ES-I3 (cell line): ENCODE data around the gene TRPM5.

ENCODE experiments used
- H3K36me3 ChIP-seq: 2 replicates; pipeline ENCODE4 v1.6.1; 2013; ENCODE audit warnings: mild to moderate bottlenecking, low read length, control low read depth, moderate library complexity; ENCODE audit not compliant: insufficient read depth
- H3K4me1 ChIP-seq: 2 replicates; pipeline ENCODE4 v1.6.1; 2013; ENCODE audit warnings: mild to moderate bottlenecking, control low read depth, low read length; ENCODE audit not compliant: insufficient read depth
- H3K9ac ChIP-seq: 2 replicates; pipeline ENCODE4 v1.6.1; 2013; ENCODE audit warnings: low read depth, mild to moderate bottlenecking, low read length, moderate library complexity
- H3K9me3 ChIP-seq: 2 replicates; pipeline ENCODE4 v1.6.1; 2013; ENCODE audit warnings: mild to moderate bottlenecking, low read length, moderate library complexity; ENCODE audit not compliant: control insufficient read depth, insufficient read depth

TRPM5 gene

GRCh38 chr11:2441171-2441570, 3.1 kb downstream of the TRPM5 start:
- H3K4me1 ChIP-seq: no peaks in the 10 kb centered on the region

GRCh38 chr11:2440646-2441045, 3.7 kb downstream of the TRPM5 start:
- Histone ChIP-seq H3K36me3 (no peaks in the 10 kb centered on the region), H3K4me1 (no peaks in the 10 kb centered on the region), H3K9me3 (no peaks in the 10 kb centered on the region), H3K9ac (no peak overlapping the region)

More at GRCh38 chr11:2441171-2441570, 3.1 kb downstream of the TRPM5 start:
- H3K9me3 ChIP-seq: no peaks in the 10 kb centered on the region
- H3K9ac ChIP-seq: no peak overlapping the region
- H3K36me3 ChIP-seq: no peaks in the 10 kb centered on the region

GRCh38 chr11:2439820-2440219, 4.5 kb downstream of the TRPM5 start:
- Histone ChIP-seq H3K9ac (no peak overlapping the region), H3K9me3 (no peaks in the 10 kb centered on the region), H3K36me3 (no peaks in the 10 kb centered on the region), H3K4me1 (no peaks in the 10 kb centered on the region)

- Histone ChIP-seq H3K9ac (no peak overlapping the region), H3K36me3 (no peaks in the 10 kb centered on the region), H3K4me1 (no peaks in the 10 kb centered on the region), H3K9me3 (no peaks in the 10 kb centered on the region)
These were observed 6.8 kb downstream of the TRPM5 start for GRCh38 chr11:2437516-2437915.

GRCh38 chr11:2436521-2437031, 7.7 kb downstream of the TRPM5 start:
- Histone ChIP-seq H3K36me3 (no peaks in the 10 kb centered on the region), H3K9ac (no peak overlapping the region), H3K4me1 (no peaks in the 10 kb centered on the region), H3K9me3 (no peaks in the 10 kb centered on the region)

- Histone ChIP-seq H3K36me3 (no peaks in the 10 kb centered on the region), H3K9me3 (no peaks in the 10 kb centered on the region), H3K4me1 (no peaks in the 10 kb centered on the region), H3K9ac (no peak overlapping the region)
These were observed 8.2 kb downstream of the TRPM5 start for GRCh38 chr11:2436013-2436520.

GRCh38 chr11:2435288-2436012, 8.9 kb downstream of the TRPM5 start:
- no peaks in the 10 kb centered on the region for H3K4me1 ChIP-seq
- no peak overlapping the region for H3K9ac ChIP-seq
- no peaks in the 10 kb centered on the region for H3K36me3 ChIP-seq
- no peaks in the 10 kb centered on the region for H3K9me3 ChIP-seq

- Histone ChIP-seq H3K36me3 (no peaks in the 10 kb centered on the region), H3K4me1 (no peaks in the 10 kb centered on the region), H3K9me3 (no peaks in the 10 kb centered on the region), H3K9ac (no peak overlapping the region)
These were observed 9.6 kb downstream of the TRPM5 start for GRCh38 chr11:2434506-2435255.

GRCh38 chr11:2434008-2434407, 10.3 kb downstream of the TRPM5 start:
- H3K4me1 ChIP-seq: no peaks in the 10 kb centered on the region
- H3K36me3 ChIP-seq: no peaks in the 10 kb centered on the region
- H3K9ac ChIP-seq: no peak overlapping the region

GRCh38 chr11:2433106-2433925, 11.0 kb downstream of the TRPM5 start:
- no peaks in the 10 kb centered on the region for H3K9me3 ChIP-seq
- H3K4me1 ChIP-seq: no peaks in the 10 kb centered on the region
- H3K36me3 ChIP-seq: no peaks in the 10 kb centered on the region
- H3K9ac ChIP-seq: no peak overlapping the region

More at GRCh38 chr11:2434008-2434407, 10.3 kb downstream of the TRPM5 start:
- no peaks in the 10 kb centered on the region for H3K9me3 ChIP-seq

GRCh38 chr11:2432628-2433071, 11.7 kb downstream of the TRPM5 start:
- H3K9me3 ChIP-seq: no peaks in the 10 kb centered on the region
- H3K4me1 ChIP-seq: no peaks in the 10 kb centered on the region
- no peaks in the 10 kb centered on the region for H3K36me3 ChIP-seq
- H3K9ac ChIP-seq: no peak overlapping the region

- no peaks in the 10 kb centered on the region for H3K4me1 ChIP-seq
- no peaks in the 10 kb centered on the region for H3K9me3 ChIP-seq
- no peak overlapping the region for H3K9ac ChIP-seq
- H3K36me3 ChIP-seq: no peaks in the 10 kb centered on the region
These were observed 12.1 kb downstream of the TRPM5 start for GRCh38 chr11:2432171-2432621.

GRCh38 chr11:2431395-2431794, 12.9 kb downstream of the TRPM5 start:
- Histone ChIP-seq H3K9ac (no peak overlapping the region), H3K4me1 (no peaks in the 10 kb centered on the region), H3K36me3 (no peaks in the 10 kb centered on the region), H3K9me3 (no peaks in the 10 kb centered on the region)

GRCh38 chr11:2428322-2428795, 16.0 kb downstream of the TRPM5 start:
- no peaks in the 10 kb centered on the region for H3K36me3 ChIP-seq
- H3K9ac ChIP-seq: no peak overlapping the region
- no peaks in the 10 kb centered on the region for H3K9me3 ChIP-seq
- no peaks in the 10 kb centered on the region for H3K4me1 ChIP-seq
